ENCODE data around the gene SOX10. TPM values are rescaled to one million over a fixed set of nuclear protein-coding genes. Genes with fewer than 3 reads are reported as not detected.

Gene SOX10
- total RNA-seq = not detected in 2 replicates

- no peak for DNase-seq (ENCODE audit: low read depth, low spot score)
These were observed at the start of gene SOX10 for GRCh38 chr22:37983860-37984791. Gene SOX10 (minus strand): TSS chr22:37984555. CDS start chr22:37983784, 771 bp downstream.

GRCh38 chr22:38033522-38034277, 49.3 kb upstream of the SOX10 start:
- no peak for DNase-seq (ENCODE audit: low read depth, low spot score)

- DNase-seq (ENCODE audit: low read depth, low spot score) = no peak
These were observed 48.5 kb upstream of the SOX10 start for GRCh38 chr22:38032681-38033521.

- DNase-seq (ENCODE audit: low read depth, low spot score) = no peak
These were observed 47.1 kb upstream of the SOX10 start for GRCh38 chr22:38031491-38031890.

GRCh38 chr22:38030311-38031133, 46.2 kb upstream of the SOX10 start:
- DNase-seq (ENCODE audit: low read depth, low spot score) = no peak

GRCh38 chr22:38029901-38030300, 45.5 kb upstream of the SOX10 start:
- no peak for DNase-seq (ENCODE audit: low read depth, low spot score)

GRCh38 chr22:38029370-38029769, 45.0 kb upstream of the SOX10 start:
- no peak for DNase-seq (ENCODE audit: low read depth, low spot score)

- DNase-seq (ENCODE audit: low read depth, low spot score) = no peak
These were observed 44.2 kb upstream of the SOX10 start for GRCh38 chr22:38028344-38029130.

- no peak for DNase-seq (ENCODE audit: low read depth, low spot score)
These were observed 43.1 kb upstream of the SOX10 start for GRCh38 chr22:38027487-38027886.

GRCh38 chr22:38026130-38027111, 42.1 kb upstream of the SOX10 start:
- no peak for DNase-seq (ENCODE audit: low read depth, low spot score)

GRCh38 chr22:38025514-38025913, 41.2 kb upstream of the SOX10 start:
- DNase-seq (ENCODE audit: low read depth, low spot score) = no peak

- DNase-seq (ENCODE audit: low read depth, low spot score) = no peak
These were observed 38.7 kb upstream of the SOX10 start for GRCh38 chr22:38023045-38023444.

GRCh38 chr22:38021206-38021605, 36.9 kb upstream of the SOX10 start:
- DNase-seq (ENCODE audit: low read depth, low spot score) = no peak

GRCh38 chr22:38018938-38019827, 34.8 kb upstream of the SOX10 start:
- no peak for DNase-seq (ENCODE audit: low read depth, low spot score)

- DNase-seq (ENCODE audit: low read depth, low spot score) = no peak
These were observed 33.9 kb upstream of the SOX10 start for GRCh38 chr22:38017939-38018885.

GRCh38 chr22:38017272-38017920, 33.0 kb upstream of the SOX10 start:
- no peak for DNase-seq (ENCODE audit: low read depth, low spot score)
